Sigmoid colon (tissue), 7 donors: ENCODE data around the gene GGCX. TPM values are rescaled to one million over a fixed set of nuclear protein-coding genes. Genes with fewer than 3 reads are reported as not detected.

ENCODE experiments used
- DNase-seq: peaks from one replicate; pipeline ENCODE4 v3.0.0-alpha.2; 2019
- H3K27ac ChIP-seq, 4 donors: fragments of 200-600 bp; sonication (generic); one replicate each; pipeline ENCODE4 v1.5.1; 2016 to 2019; ENCODE audit warnings: mild to moderate bottlenecking in 1 of 4
- H3K27me3 ChIP-seq, 3 donors: fragments of 200-600 bp; sonication (generic); one replicate each; pipeline ENCODE4 v1.5.1; 2019; ENCODE audit warnings: mild to moderate bottlenecking in 1 of 3
- H3K36me3 ChIP-seq, 4 donors: fragments of 200-600 bp; sonication (generic); one replicate each; pipeline ENCODE4 v1.5.1; 2016 to 2019
- H3K4me1 ChIP-seq, 4 donors: fragments of 200-600 bp; sonication (generic); one replicate each; pipeline ENCODE4 v1.5.1; 2017 to 2019
- H3K4me3 ChIP-seq, 4 donors: fragments of 200-600 bp; sonication (generic); one replicate each; pipeline ENCODE4 v1.5.1; 2017 to 2019; ENCODE audit warnings: mild to moderate bottlenecking in 2 of 4, moderate library complexity in 1 of 4
- H3K9me3 ChIP-seq, 4 donors: fragments of 200-600 bp in 3 of 4; sonication (generic) in 3 of 4; one replicate each; pipeline versions ENCODE4 v1.5.1 to v1.6.1; 2013 to 2019
- EP300 ChIP-seq, 4 donors: sonication (generic); formaldehyde crosslinking; IDR thresholded peaks; one replicate each; pipeline ENCODE4 v1.6.1; 2017; ENCODE audit warnings: antibody characterized with exemption in 4 of 4
- POLR2A ChIP-seq, 2 donors: fragments of 450-650 bp; IDR thresholded peaks; one replicate each; pipeline ENCODE4 v1.6.1; 2016; ENCODE audit warnings: antibody characterized with exemption in 2 of 2, mild to moderate bottlenecking in 2 of 2, moderate library complexity in 2 of 2
- POLR2AphosphoS5 ChIP-seq, 4 donors: sonication (generic); formaldehyde crosslinking; IDR thresholded peaks; one replicate each; pipeline ENCODE4 v1.6.1; 2017; ENCODE audit warnings: antibody characterized with exemption in 4 of 4
- WGBS, 2 donors: extraction: QIAGEN DNeasy Blood & Tissue Kit; methylation state at CpG; one replicate each; pipeline ENCODE4 v1.1.7; 2013; 5-methylcytosine and 5-hydroxymethylcytosine counted together
- intact Hi-C: fragments of 100-400 bp; cut with DNase I; formaldehyde crosslinking; loops from one replicate; pipeline ENCODE4 v1.15.1; 2023
- polyA plus RNA-seq, 3 donors: library from polyadenylated mRNA; stranded (reverse); fragments of 200-250 nt; gene quantifications; one replicate each; pipeline ENCODE4 v1.2.3, GENCODE V29; 2013
- total RNA-seq, 4 donors: library from RNA; depleted of rRNA; stranded (reverse); fragments of >200 nt; gene quantifications; one replicate each; pipeline ENCODE4 v1.1.0, GENCODE V29; 2016
- TF ChIP-seq, protein P1 (sequence below), 4 experiments: fragments of 450-650 bp in 3 of 4; fragments of 200-600 bp in 1 of 4; IDR thresholded peaks; one replicate each; pipeline ENCODE4 v1.5.1; 2016 to 2019; ENCODE audit warnings: antibody characterized with exemption in 4 of 4, mild to moderate bottlenecking in 3 of 4, moderate library complexity in 2 of 4
- donor health status: healthy with polysubstance abuse.
- donor health status: Bipolar disorder and iron deficiency.
- donor health status: healthy.

GGCX gene
- total and polyA plus RNA-seq, 7 donors, result 3.6 to 25.3 (median 22.8) TPM

DNA sequence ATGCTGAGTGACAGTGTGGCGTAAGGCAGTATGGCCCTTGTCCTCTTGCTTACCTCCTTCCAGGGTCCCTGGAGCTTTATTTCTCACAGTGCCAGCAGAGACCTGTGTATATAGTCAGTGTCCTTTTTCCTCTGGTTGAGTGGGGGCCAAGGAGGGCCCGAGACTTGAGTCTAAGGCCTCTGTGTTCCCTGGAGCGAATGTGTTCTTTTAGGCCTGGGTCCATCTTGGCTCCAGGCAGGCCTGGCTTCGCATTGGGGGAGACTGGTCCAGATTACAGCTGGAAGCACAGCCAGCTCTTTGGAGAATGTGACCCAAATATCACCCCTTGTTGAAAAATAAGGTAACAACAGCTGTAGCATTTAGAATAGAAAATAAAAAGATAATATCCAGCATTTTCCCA lies 27.9 kb upstream of the GGCX start:
- Histone ChIP-seq H3K27ac (peak overlapping the region; percentile 58 to 87 (median 68)), H3K36me3 (peaks cover 0 to 5% (median 0%) of the 10 kb centered on the region in 4 donors), H3K27me3 (no peaks in the 10 kb centered on the region), H3K9me3 (no peaks in the 10 kb centered on the region), H3K4me1 (peaks cover 0 to 61% (median 45%) of the 10 kb centered on the region in 4 donors), H3K4me3 (no peak overlapping the region)
- peak; percentile 88 for DNase-seq
- no peak for TF ChIP-seq EP300 (IDR thresholded peaks at IDR 0.05)
- TF ChIP-seq, protein P1, sequence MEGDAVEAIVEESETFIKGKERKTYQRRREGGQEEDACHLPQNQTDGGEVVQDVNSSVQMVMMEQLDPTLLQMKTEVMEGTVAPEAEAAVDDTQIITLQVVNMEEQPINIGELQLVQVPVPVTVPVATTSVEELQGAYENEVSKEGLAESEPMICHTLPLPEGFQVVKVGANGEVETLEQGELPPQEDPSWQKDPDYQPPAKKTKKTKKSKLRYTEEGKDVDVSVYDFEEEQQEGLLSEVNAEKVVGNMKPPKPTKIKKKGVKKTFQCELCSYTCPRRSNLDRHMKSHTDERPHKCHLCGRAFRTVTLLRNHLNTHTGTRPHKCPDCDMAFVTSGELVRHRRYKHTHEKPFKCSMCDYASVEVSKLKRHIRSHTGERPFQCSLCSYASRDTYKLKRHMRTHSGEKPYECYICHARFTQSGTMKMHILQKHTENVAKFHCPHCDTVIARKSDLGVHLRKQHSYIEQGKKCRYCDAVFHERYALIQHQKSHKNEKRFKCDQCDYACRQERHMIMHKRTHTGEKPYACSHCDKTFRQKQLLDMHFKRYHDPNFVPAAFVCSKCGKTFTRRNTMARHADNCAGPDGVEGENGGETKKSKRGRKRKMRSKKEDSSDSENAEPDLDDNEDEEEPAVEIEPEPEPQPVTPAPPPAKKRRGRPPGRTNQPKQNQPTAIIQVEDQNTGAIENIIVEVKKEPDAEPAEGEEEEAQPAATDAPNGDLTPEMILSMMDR (IDR thresholded peaks at IDR 0.05), result no peak
- TF ChIP-seq POLR2AphosphoS5 (IDR thresholded peaks at IDR 0.05), result no peak
- no peak for TF ChIP-seq POLR2A (IDR thresholded peaks at IDR 0.05)
- WGBS, 2 donors, result 84 to 95% methylated on average over 4 of the region's 4 CpGs
- intact Hi-C loops, result no loop called here

DNA sequence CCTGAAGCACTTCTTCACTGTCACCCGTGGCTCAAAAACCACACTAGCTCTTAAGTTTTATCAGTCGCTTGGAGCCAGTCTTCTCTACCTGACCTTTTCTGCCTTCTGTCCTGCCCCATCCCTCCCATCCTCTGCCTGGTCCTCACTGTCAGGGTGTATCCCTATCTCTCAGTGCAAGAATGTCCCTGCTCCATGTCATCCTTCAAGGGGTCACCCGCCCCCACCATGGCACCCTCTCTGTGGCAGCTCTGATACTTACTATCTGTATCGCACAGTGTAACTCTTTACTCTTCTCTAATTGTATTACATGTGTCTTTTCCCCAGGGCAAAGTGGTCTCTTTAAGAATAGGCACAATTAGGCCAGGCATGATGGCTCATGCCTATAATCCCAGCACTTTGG lies 27.4 kb upstream of the GGCX start:
- intact Hi-C loops, result no loop called here
- H3K27ac ChIP-seq, result peak overlapping the region; percentile 58 to 87 (median 68)
- TF ChIP-seq, protein P1 (IDR thresholded peaks at IDR 0.05), result no peak
- TF ChIP-seq POLR2A (IDR thresholded peaks at IDR 0.05) (no peak), POLR2AphosphoS5 (IDR thresholded peaks at IDR 0.05) (no peak), EP300 (IDR thresholded peaks at IDR 0.05) (no peak)
- peaks cover 0 to 65% (median 48%) of the 10 kb centered on the region in 4 donors for H3K4me1 ChIP-seq
- 84 to 93% methylated on average over 4 of the region's 4 CpGs for WGBS, 2 donors
- no peak overlapping the region for H3K4me3 ChIP-seq
- H3K9me3 ChIP-seq, result no peaks in the 10 kb centered on the region
- DNase-seq, result no peak
- peaks cover 0 to 5% (median 0%) of the 10 kb centered on the region in 4 donors for H3K36me3 ChIP-seq
- H3K27me3 ChIP-seq, result no peaks in the 10 kb centered on the region

- Histone ChIP-seq H3K4me1 (peaks cover 0 to 67% (median 50%) of the 10 kb centered on the region in 4 donors), H3K27me3 (no peaks in the 10 kb centered on the region), H3K27ac (peak overlapping the region; percentile 58 to 87 (median 68)), H3K9me3 (no peaks in the 10 kb centered on the region), H3K36me3 (peaks cover 0 to 4% (median 0%) of the 10 kb centered on the region in 4 donors), H3K4me3 (no peak overlapping the region)
- intact Hi-C loops, result no loop called here
- 61 to 80% methylated on average over 4 of the region's 4 CpGs for WGBS, 2 donors
- DNase-seq, result no peak
- TF ChIP-seq EP300 (IDR thresholded peaks at IDR 0.05) (no peak), POLR2A (IDR thresholded peaks at IDR 0.05) (no peak), POLR2AphosphoS5 (IDR thresholded peaks at IDR 0.05) (no peak)
- TF ChIP-seq, protein P1 (IDR thresholded peaks at IDR 0.05), result no peak
Observed at GRCh38 chr2:85588236-85588635, 26.9 kb upstream of the GGCX start.

GRCh38 chr2:85585781-85586105 lies 24.4 kb upstream of the GGCX start:
- Histone ChIP-seq H3K27ac (peak overlapping the region; percentile 87 to 90 (median 88)), H3K36me3 (no peaks in the 10 kb centered on the region), H3K9me3 (no peaks in the 10 kb centered on the region), H3K4me1 (peaks cover 0 to 58% (median 42%) of the 10 kb centered on the region in 4 donors), H3K4me3 (peak overlapping the region in 2 of 4 donors; percentile 67 to 79), H3K27me3 (no peaks in the 10 kb centered on the region)
- TF ChIP-seq EP300 (IDR thresholded peaks at IDR 0.05) (no peak), POLR2A (IDR thresholded peaks at IDR 0.05) (no peak), POLR2AphosphoS5 (IDR thresholded peaks at IDR 0.05) (peak in 2 of 4 donors; percentile 15 to 64)
- TF ChIP-seq, protein P1 (IDR thresholded peaks at IDR 0.05), result no peak
- 42 to 73% methylated on average over 1 of the region's 1 CpG for WGBS, 2 donors
- no peak for DNase-seq
- intact Hi-C loops, result no loop called here
